HG02588 (cell line): ENCODE measurements around the gene AFF3.
"Not testable (repeated sequence)": the region's sequence is repeated elsewhere in the genome, so short reads cannot be mapped to it uniquely, and the experiment has no call there.

ENCODE experiments used
- ATAC-seq: cut with Tn5 transposase; IDR thresholded peaks from one replicate; pipeline ENCODE4 v1.9.1; 2021; ENCODE audit warnings: mild to moderate bottlenecking, moderate library complexity; ENCODE audit not compliant: unreplicated experiment

Gene AFF3

GRCh38 chr2:99977966-99978365, 164.4 kb downstream of the AFF3 start:
- no peak for ATAC-seq

- ATAC-seq, result no peak
Measured at GRCh38 chr2:99975386-99975785, 167.0 kb downstream of the AFF3 start.

GRCh38 chr2:99974682-99975375, 167.6 kb downstream of the AFF3 start:
- no peak for ATAC-seq

- ATAC-seq, result no peak
Measured at GRCh38 chr2:99974275-99974674, 168.1 kb downstream of the AFF3 start.

- no peak for ATAC-seq
Measured at GRCh38 chr2:99971326-99971900, 171.0 kb downstream of the AFF3 start.

GRCh38 chr2:99970292-99970868, 172.0 kb downstream of the AFF3 start:
- no peak for ATAC-seq

GRCh38 chr2:99961196-99961913, 181.0 kb downstream of the AFF3 start:
- ATAC-seq, result no peak

GRCh38 chr2:99960790-99961189, 181.6 kb downstream of the AFF3 start:
- no peak for ATAC-seq

GRCh38 chr2:99960291-99960690, 182.1 kb downstream of the AFF3 start:
- ATAC-seq, result no peak

GRCh38 chr2:99959261-99960014, 183.0 kb downstream of the AFF3 start:
- no peak for ATAC-seq

- ATAC-seq, result no peak
Measured at GRCh38 chr2:99957332-99958133, 184.9 kb downstream of the AFF3 start.

- ATAC-seq, result no peak
Measured at GRCh38 chr2:99956232-99957030, 186.0 kb downstream of the AFF3 start.

GRCh38 chr2:99953750-99954149, 188.6 kb downstream of the AFF3 start:
- no peak for ATAC-seq

- no peak for ATAC-seq
Measured at GRCh38 chr2:99949963-99950362, 192.4 kb downstream of the AFF3 start.

- no peak for ATAC-seq
Measured at GRCh38 chr2:99949530-99949929, 192.9 kb downstream of the AFF3 start.

GRCh38 chr2:99948010-99948409, 194.4 kb downstream of the AFF3 start:
- ATAC-seq, result no peak

GRCh38 chr2:99947366-99947765, 195.0 kb downstream of the AFF3 start:
- not testable (repeated sequence) for ATAC-seq

- ATAC-seq, result no peak
Measured at GRCh38 chr2:99944019-99944418, 198.4 kb downstream of the AFF3 start.

- ATAC-seq, result no peak
Measured at GRCh38 chr2:99942561-99943347, 199.6 kb downstream of the AFF3 start.
